Occipital lobe (tissue), 2 donors: Measurements from ENCODE around the gene GNAS-AS1. TPM values are rescaled to one million over a fixed set of nuclear protein-coding genes. Genes with fewer than 3 reads are reported as not detected.

Experiments used
- DNase-seq: peaks from one replicate; lab custom pipeline; 2025; lab: John Stamatoyannopoulos, UW
- total RNA-seq: library from RNA; depleted of rRNA; stranded (reverse); fragments of >200 nt; gene quantifications from one replicate; pipeline ENCODE4 v1.2.3, GENCODE V29; 2014

Gene GNAS-AS1
- total RNA-seq, 1 donor from 2014 or later: 0.94 TPM

DNA sequence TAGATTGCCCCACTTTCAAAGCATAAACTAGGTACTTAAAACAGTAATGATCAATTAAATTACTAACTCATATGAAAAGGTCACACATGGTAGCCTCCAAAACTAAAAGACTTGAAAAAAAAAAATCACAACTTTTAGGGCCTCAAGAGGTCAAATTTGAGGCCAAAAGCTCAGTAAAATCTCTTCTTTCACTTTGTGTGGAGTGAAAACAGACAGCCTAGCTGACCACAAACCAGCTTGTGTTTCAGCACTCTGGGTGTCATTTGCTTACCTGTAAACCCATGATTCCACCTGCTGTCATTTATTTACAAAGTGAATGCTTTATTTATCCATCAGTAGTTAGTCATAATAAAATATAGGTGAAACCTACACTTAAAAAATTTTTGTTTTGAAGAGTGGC lies 35.8 kb upstream of the GNAS-AS1 start:
- no peak for DNase-seq

DNA sequence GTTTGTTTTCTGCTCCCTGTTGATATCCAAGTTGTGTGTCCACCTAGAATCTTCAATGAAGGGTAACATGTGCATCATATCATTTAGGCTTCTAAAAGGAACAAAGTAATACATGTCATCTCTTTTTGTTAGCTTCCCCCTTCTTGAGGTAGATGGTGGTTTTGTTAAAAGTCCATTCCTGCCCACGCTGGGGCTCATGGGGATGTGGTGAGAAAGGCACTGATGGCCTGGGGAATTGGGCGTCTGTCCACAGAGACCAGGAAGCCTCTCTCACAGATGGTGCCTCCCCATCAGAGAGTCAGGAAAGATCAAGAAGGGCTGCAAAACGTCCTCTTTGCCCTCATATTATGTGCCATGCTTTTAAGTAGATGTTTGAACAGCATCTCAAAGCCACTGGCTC lies 34.3 kb upstream of the GNAS-AS1 start:
- no peak for DNase-seq

DNA sequence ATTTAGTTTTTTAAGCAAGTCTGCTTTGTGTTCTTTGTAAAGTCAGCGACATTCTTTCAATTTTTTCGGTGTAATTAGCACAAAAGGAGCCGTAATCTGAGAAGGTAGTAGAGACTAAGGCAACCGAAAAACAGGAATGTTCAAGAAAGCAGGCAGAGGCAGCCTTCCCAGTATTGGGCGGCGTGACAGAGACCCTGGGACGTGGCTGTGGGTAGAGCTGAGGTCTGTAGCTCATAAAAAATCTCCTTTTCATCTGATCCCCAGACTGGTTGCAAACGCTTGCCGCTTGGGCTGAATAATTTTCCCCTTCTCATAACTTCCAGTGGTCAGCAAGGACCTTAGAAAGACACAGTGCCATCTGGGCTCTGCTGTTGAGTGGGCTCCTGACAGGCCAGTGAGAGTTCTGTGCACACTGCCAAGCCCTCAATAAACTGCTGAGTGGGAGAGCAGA lies 32.6 kb upstream of the GNAS-AS1 start:
- no peak for DNase-seq

DNA sequence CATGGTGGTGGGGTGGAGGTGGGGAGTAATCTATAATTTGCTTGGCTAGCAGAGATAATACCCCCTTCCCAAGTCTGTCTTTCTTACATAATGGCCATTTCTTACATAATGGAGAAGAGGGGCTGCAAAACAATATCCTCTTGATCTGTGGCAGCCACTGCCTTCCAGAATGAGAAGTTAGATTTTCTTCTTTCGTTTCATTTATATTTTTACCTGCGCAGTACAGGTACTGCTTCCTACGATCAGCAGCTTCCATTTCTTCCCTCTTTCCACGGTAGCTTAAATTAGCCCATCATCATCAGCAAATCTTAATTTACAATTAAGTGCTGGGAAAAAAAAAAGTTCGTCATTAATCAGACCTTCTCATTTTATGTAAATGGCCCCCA lies 32.0 kb upstream of the GNAS-AS1 start:
- no peak for DNase-seq

DNA sequence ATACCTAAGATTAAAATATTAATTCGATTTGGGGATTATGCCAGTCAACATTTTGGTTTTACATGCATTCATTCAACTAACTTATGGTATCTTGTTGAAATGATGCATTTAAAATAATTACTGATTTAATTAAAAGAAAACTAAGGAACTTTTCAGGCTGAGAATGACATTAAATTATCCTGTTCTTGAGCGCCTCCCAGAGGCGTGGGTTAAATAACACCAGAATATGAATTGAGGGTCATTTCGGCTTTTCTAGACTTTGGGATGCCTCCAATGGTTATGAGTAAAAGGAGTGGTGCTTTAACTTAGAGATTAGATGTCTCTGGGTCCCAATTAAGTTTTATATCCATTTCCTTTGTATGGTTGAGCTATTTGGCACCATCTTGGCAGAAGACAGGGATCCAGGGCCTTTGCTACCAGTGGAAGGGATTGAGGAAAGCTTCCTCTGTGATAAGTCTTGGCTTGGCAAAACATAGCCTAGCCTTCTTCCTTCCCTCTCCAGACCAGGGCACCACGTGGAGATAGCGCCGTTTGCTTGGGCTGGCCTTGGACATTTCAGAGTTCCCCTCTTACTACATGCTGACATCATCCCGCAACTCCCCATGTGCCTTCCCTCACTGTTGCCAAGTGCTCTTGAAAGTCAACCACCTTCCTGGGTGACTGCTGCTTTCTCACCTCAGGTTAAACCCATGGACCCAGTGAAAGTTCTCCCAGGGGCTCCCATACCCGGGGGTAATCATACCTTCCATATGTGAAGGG lies 30.5 kb upstream of the GNAS-AS1 start:
- DNase-seq: no peak

DNA sequence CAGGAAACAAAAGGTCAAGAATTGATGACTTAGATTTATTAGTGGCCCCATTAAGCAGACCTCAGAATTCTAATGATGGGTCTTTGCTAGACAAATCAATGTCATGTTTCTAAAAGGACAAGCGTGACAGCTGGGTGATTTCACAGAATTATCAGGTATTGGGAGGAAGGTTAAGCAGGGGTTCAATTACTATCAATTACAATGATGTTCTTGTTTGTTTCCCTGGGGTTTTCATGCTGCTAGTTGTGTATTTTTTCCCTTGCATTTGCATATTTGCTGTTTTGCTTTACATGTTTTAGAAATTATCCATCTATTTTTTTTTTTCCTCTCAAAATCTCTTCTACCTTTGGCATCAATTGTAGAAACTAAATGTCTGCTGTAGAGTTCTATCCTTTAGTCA lies 29.7 kb upstream of the GNAS-AS1 start:
- DNase-seq: no peak

DNA sequence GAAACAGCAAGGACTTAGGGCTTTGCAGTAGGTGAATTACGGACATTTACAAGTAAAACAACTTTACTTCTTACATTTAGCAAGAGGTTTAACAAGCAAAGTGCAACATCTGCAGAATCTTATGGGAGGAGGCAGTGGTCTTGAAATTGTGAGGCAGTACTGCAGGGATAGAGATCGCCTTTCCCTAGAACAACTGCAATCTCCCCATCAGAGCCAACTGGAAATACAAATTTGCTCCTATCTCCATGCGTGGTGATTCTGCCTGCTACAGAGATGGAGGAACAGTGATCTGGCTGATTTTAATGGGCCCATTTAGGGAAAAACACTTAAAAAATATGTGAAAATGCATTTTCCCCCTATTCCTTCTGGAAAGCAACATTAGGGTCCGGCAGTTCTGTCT lies 27.7 kb upstream of the GNAS-AS1 start:
- DNase-seq: no peak

DNA sequence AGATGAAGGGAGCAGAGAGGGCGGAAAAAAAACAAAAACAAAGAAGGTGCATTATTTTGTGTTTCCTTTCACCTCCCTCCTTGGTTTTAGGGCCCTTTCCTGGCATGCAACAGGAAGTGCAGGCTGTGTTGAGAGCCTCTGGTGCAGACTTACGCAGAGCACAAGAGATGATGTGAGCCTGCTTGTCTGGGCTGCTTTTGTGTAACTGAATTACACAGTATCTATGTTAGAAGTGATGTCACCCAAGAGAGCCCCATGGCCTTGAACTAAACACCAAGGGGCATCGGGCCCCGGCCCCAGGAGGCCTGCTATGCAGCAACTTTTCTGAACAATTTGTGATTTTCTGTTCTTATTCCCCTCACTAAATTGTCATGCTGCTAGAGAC lies 27.3 kb upstream of the GNAS-AS1 start:
- no peak for DNase-seq

DNA sequence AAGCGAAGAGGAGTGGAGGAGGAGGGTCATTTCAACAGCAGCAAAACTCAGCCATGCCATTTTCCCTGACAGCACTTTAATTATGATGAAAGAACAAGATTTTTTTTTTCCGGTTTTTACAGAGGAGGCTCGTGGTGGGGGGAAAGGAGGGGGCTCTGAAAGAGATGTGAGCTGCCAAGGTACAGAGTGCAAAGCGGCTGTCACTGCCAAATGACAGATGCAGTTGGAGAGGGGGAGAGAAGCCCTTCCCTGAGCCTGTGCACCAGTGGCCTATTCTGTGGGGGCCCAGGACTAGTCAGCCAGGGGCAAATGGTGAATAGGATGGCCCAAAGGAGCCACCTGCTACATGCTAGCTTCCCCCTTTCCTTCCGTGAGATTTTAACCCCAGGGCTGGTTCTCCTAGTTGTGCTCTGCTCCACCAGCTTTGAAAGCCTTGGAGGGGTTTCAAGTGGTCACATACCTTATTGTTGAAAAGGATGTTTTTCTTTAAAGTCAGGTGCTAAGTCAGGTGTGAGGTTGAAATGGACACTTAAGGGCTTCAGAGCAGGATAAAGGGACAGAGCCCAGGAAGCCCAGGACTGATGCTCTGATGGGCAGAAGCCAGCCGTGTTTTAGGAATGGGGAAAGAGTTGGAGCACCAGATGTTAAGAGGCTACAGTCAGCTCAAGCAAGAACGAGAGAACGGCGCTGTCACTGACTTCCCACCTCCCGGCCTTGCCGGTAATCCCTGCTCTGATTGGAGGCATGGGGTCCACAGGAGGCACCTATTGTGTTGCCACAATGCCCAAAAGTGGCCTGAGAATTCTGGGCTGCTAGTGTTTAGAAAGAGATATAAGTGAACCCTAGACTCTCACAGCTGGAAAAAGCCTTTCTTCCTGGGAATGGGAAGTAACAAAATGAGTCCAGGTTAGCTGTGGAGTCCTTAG lies 26.6 kb upstream of the GNAS-AS1 start:
- DNase-seq: no peak

DNA sequence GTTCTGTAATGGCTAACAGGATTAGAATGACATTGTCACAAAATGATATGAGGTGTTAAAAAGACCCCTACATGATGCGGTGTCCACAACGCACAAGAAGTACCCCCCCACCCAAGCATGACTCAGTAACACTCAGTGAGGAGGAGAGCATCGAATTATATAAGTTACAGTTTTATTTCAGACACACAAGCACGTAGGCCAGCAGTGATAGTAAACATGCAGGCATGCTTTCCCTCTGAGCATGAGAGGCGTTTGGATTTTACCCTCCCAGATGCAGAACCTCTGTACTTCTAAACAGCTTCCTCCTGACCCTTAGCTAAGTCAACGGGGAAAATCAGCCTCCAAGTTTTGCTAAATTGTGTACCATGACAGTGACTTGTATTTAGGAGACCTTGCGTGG lies 25.7 kb upstream of the GNAS-AS1 start:
- DNase-seq: no peak

DNA sequence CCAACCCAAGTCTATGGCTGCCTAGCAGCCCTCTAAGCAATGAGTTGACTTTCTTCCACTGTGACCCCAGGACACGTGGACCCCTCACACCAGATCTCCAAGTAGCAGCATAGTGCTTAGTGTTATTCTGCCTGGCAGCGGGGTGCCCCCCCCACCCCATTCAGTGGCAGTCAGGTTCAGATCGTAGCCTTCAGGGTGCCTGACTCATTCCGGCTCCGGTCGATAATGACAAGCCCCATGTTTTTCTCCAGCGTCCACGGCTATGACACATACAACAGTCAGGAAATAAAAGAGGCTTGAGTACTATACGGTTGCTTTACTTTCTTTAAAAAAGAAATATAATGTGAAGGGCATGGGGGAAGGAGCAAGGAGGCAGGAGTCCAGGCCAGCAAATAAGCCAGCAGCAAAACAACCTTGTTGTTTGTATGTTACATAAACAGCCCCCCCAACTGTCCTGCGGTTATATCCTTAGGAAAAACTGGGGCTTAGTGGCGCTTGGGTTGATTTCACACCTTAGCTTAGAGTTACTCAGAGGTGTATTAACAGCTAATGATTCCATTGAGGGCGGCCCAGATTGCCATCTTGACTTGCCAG lies 24.9 kb upstream of the GNAS-AS1 start:
- no peak for DNase-seq

DNA sequence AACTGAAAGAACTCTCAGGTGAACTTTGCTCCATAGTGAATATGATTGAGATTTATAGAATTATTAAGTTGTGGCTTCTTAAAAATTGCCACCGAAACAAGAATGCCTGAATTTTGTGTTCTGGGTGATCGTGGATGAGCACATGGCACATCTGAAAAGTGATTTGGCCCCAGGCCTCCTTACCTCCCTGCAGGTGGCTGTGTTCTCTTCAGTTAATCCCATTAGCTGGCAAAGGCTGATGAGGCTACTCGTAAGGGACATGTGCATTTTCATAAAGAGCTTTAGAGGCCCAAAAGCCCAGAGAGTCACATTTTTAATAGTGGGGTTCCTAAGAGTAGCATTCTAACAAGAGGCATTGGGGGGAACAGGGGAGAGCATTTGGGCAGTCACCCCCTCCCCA lies 24.4 kb upstream of the GNAS-AS1 start:
- DNase-seq: no peak

DNA sequence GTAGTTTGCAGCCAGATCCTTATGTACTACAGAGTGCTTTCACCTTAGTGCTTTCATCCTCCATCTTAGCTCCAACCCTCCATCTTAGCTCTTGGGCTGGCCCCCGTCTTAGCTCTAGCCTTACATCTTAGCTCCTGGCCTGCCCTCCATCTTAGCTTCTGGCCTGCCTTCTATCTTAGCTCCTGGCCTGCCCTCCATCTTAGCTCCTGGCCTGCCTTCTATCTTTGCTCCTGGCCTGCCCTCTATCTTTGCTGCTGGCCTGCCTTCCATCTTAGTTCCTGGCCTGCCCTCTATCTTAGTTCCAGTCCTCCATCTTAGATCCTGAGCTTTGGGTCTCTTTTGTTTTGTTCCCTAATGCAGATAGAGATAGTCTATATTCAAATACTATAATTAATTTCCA lies 23.8 kb upstream of the GNAS-AS1 start:
- no peak for DNase-seq

DNA sequence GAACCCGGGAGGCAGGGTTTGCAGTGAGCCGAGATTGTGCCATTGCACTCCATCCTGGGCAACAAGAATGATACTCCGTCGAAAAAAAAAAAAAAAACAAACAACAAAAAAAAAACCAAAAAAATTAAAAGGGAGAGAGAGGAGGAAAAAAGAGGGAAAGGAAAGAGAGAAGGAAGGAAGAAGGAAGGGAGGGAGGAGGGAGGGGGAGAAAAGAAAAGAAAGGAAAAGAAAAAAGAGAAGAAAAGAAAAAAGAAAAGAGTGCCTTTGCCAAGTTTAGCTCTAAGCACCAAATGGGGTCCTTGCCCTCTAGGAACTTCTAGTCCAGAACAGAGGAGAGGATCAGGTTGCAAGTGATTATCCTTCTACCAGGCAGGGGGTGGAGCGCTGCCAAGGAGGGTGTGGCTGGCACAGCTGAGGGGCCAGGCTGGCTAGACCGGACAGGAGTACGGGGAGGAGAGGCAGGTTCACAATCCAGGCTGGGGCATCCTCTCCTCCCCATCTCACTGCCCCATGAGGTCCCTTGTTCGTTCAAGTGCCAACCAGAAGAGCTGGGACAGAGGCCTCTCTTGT lies 20.9 kb upstream of the GNAS-AS1 start:
- no peak for DNase-seq

DNA sequence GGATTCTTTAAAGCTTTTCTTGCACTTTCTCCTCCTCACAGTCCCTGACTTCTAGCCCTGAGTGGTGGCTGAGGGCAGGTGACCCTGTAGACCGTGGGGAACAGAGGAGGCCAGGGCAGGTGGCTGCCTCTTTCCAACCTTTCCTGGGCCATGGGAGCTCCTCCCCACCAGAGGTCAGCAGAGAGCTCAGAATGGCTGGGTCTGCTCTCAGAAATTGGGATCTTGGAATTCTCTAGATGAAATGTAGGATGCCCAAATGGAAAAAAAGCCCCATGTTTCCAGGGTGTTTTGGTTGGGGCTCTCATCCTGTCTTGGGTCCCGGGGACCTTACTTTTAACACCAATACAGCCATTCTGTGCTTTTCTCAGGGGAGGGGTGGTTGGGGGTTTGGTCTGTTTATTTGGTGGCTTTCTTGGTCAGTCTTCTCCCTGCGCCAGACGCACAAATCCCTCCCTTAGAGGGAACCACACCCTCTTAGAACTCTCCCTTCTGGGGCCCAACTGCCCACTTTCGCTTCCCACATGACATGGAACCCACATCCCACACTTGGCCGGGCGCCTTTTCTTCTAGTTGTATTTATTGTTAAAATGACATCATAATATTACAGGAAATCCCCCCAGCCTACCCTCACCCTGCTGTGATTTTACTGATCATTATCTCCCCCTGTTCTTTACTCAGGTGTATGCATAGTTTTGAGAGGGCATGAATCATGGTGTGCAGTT lies 19.8 kb upstream of the GNAS-AS1 start:
- peak; percentile 34 for DNase-seq

DNA sequence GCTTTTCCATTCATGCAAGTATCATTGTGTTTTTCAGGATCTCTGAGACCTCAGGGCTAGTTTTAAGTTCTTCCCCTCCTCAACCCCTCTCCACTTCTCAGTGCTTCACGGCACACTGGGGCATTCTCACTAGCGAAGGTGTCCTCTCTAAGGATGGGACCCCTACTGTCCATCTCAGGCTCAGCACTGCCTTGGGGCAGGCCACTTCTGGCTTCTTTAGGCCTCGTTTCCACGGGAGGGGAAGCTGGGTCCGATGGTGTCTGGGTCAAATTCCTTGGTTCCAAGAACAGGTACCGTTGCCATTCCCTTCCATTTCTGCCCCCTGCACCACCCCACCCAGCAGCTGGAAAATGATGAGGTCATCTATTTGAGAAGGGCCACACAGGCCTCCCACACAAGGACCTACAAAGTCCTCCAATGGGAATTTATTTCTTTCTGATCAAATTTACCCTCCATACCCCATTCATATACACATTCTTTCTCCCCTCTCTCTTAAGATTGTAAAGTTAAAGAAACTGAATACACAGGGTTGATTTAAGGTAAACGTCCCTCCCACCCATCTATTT lies 19.0 kb upstream of the GNAS-AS1 start:
- no peak for DNase-seq

DNA sequence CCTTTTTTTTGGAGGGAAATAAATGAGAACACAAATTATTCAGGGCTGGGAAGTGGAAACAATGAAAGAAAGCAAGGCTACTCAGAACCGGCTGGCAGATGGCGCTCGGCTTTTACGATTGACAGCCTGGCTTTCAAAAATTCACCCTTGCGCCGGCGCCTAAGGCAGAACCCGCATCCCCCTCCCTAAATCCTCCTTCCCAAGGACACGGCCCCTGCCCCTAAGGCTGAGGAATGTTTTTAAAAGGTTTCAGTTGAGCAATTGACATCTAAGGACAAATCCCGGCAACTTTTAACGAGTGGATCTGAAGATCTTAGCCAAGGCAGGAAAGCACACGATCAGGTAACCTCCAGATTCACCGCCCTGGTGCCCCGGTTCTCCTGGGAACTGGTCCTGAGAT lies 18.1 kb upstream of the GNAS-AS1 start:
- no peak for DNase-seq

DNA sequence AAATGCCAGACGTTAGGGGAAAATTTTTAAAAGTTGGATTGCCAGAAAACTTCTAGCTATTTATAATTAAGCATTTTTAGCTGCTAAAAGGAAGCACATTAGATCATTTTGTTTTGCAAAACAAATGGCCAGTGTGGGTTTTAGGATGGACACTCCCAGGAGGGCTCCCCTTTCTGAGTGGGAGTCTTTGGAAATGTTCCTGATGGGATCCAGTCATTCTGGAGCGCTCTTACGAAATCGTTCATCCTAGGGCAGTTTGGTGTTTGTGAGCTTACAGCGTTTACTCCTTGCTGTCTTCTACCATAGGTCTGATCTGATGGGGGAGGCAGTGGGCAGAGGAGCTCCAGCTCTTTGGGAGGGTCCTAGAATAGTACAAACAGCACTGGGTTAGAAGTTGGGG lies 16.5 kb upstream of the GNAS-AS1 start:
- no peak for DNase-seq

DNA sequence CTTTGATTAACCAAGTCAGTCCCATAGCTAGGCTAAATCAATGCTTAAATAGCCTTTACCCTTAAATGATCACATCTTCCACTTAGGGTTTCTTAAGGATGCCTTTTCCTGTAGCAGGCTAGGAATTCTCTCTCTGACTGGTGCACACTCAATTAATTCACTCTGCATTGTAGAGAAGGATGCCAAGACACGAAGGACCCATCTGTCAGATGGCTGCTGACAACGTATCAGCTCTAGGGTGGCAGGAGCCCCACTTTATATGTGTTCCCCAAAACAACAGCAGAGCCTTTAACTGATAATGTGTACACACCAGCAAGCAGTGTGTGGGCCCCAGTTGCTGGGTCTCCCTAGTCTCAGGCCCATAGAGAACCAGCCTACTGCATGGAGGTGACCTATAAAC lies 15.1 kb upstream of the GNAS-AS1 start:
- no peak for DNase-seq

DNA sequence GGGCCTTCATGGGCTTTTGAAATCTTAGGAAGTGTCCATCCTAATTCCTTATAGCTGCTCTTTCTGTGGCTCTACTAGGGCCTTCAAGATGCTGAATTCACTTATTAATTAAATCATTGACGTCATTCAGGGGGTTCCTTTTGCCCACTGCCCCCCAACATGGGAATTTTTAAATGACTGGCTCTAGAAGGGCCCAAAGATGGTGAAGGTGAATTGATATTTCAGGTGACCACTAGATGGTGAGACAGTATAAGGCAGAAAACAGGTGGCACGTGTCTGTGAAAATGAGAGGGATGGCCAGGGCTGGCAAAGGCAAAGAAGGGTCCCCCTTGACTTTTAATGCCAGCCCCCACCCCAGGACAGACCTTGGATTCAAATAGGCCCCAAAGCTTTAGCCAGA lies 13.6 kb upstream of the GNAS-AS1 start:
- DNase-seq: no peak
